ENCODE measurements around the gene HORMAD2. TPM values are rescaled to one million over a fixed set of nuclear protein-coding genes. Genes with fewer than 3 reads are reported as not detected.
"Not testable (repeated sequence)": the region's sequence is repeated elsewhere in the genome, so short reads cannot be mapped to it uniquely, and the experiment has no call there.

Gene HORMAD2
- total RNA-seq, 1 donor from 2014 or later: not detected

DNA sequence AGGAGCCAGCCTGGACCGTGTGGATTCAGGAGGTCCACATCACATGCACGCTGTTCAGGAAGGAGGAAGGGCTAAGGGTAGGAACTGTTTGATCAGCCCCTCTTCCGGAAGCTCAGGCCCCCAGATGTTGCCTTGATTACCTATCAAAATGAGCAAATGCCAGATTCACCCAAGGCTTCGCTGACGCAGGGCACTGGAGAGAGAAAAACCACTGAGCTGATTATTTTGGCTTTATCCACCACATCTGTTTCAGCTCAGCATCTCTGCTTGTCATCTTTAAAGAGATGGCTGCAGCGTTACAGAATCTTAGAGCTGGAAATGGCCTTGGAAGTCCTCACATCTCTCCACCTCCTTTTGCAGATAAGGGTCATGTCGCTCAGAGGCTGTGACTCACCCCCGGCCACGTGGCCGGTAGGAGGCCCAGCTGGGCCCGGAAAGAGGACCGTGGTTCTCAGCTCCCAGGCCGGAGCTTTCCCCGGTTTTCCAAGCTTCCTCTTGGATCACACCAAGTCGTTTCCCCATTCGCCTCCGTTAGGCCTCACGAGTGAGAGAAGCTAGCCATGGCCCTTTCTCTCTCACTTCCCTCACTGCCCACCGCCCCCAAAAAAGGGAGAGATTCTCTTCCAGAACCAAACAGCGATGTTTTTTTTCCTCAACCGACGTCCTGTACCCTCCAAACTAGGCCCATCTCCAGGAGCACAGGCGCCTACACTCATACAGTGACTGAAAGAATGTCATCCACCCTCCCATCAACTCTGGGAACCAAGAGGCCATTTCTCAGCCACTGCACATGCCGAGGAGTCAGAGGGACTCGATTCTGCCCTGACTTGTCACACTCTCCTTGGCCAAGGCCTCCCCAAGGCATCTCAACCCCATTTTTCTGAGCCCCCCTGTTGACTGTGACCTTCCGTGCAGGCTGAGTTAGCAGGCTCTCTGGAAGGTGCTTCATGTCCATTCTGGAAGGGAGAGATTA, 128.7 kb downstream of the HORMAD2 start:
- peak; percentile 90 for DNase-seq (ENCODE audit: low spot score)

DNA sequence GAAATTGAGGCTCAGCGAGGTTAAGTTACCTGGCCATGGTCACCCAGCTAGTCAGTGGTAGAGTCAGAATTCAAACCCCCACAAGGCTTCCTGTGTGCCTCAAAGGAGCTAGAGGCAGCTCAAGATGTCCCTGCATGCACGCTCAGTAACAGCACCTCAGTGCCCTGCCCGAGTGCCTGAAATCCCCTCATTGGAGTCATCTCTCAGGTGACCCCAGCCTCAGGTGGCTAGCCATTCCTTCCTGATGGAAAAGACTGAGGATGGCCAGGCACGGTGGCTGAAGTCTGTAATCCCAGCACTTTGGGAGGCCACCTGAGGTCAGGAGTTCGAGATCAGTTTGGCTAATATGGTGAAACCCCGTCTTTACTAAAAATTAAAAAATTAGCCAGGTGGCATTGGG, 129.4 kb downstream of the HORMAD2 start:
- DNase-seq (ENCODE audit: low spot score): no peak

DNA sequence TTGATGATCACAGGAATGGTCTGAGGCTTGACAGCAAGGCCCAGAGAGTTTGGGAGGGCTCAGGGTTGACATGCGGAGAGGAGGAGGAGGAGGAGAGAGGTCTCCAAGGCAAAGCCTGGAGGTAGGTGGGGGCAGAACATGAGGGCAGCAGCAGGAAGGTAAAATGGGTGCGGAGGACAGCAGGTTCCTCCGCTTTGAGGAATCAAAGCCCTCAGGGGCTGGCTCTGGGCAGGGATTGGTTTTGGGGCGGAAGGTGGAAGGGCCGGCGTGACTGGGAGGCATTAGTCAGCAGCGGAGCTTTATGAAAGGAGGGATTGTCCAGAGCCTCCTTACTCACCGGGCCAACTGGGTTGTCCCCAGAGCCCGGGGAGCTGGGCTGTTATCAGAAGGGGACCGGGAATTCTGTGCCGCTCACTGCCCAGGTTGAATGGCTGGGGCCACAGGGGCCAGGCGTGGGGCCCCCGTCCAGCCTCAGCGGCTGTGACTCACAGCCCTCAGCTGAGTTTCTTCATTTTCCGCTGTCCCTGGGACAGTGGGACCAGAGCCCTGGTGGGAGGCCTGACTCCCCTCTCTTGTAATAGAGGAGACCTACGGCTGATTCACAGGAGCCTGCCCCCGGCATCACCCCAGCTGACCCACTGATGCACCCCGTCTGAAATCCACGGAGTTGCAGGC, 130.1 kb downstream of the HORMAD2 start:
- peak; percentile 33 for DNase-seq (ENCODE audit: low spot score)

DNA sequence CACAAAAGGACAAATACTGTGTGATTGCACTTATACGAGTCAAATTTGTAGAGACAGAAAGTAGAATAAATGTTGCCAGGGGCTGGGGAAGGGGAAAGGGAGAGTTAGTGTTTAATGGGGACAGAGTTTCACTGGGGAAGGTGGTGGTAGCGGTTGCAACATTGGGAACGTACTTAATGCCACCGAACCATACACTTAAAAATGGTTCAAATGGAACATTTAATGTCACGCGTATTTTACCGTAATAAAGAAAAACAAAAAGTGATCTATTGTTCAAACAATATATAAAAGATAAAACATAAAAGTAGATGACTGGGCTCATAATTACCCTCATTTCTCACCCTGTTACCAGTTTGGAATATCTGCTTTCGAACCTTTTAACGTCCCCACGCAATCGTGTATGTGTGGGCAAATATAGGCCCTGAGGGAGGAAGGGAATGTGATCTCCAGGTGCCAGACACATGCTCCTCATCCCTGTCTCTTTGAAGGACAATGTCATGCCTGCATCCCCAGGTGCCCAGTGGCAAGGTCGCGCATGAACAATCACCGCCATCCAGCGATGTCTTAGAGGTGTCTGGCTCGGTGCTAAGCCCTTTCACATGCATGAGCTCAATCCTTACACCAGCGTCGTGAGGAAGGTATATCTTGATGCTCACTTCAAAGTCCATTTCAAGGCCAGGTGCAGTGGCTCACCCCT, 131.0 kb downstream of the HORMAD2 start:
- DNase-seq (ENCODE audit: low spot score): peak; percentile 81

DNA sequence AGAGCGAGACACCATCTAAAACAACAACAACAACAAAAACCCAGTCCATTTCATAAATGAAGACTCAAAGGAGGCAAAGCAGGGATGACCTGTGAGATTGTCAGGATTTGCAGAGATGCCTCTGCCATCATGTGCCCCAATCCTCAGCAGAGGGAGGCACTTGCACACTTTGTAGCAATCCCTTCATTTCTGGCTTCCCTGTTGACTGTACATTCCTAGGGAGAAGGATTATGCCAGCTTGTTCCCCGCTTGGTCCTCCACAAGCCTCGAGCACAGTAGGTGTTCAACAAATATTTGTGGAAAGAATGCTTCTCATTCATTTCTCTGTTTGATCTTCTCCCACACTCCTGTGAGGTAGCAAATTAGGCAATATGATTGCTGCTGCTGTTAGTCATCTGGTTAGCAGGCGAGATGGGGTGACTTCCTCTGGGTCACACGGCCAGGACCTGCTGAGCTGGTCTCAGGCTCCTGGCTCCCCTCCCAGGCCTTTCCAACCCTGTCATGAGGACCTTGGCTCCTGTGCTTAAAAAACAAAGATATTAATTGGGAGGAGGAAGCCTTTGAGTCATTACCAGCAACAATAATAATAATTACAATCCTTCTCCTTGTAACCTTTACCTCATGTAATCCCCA, 132.2 kb downstream of the HORMAD2 start:
- peak; percentile 30 for DNase-seq (ENCODE audit: low spot score)

DNA sequence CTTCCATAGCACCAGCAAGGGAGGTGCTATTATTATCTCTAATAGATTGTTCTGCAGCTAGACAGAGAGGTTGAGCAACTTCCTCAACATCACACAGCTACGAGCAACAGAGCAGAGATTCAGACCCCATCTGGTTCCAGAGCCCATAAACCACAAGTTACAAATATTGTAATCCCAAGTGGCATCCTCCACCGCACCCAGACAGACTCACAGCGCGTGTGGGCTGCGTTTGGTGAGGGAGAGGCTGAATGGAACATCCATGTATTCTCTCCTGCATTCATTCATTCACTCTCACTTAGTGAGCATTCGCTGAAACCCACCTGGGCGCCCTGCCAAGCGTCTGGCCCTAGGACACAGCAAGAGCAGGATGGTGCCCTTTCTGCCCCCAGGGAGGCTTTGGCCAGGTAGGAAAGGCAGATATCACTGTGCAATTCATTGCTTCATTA, 132.8 kb downstream of the HORMAD2 start:
- no peak for DNase-seq (ENCODE audit: low spot score)

DNA sequence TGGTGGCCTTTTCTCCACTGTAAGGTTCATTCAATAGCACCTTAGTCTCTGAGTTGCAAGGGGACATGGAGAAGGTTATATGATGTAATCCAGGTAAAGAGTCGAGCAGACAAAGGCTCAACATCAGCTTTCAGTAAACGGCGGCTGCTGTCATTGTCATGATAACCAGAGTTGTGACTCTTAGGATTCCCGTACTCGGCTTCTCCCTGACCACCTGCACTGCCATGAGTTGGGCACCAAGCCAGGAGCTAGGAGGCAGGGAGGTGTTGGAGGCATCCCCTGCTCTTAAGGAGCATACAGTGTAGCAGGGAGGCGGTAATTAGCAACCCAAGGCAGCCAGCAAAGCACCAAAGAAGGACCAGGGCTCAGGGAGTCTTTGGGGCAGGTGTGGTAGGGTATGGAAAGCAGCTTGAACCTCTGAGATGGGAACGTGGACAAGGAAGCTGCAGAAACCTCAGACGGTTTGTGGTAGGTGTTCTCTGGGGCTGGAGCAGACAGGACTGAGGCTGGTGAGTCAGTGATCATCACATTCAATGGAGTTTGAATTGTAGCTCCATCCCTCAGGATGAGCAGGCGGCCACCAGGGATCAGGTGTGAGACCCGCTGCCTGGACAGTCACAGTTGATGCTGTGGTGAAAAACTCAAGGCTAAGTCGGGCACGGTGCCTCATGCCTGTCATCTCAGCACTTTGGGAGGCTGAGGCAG, 134.6 kb downstream of the HORMAD2 start:
- DNase-seq (ENCODE audit: low spot score): no peak

DNA sequence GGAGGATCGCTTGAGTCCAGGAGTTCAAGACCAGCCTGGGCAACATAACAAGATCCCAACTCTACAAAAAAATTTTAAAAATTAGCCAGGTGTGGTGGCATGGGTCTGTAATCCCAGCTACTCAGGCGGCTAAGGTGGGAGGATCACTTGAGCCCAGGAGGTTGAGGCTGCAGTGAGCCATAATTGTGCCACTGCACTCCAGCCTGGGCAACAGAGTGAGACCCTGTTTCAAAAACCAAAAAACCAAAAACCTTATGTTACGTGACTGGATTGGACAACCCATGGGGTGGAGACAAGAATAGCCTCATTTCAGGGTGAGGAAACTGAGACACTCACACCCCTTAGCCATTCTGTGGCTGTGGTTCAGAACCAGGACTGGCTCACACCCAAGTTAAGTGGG, 136.0 kb downstream of the HORMAD2 start:
- DNase-seq (ENCODE audit: low spot score): not testable (repeated sequence)

DNA sequence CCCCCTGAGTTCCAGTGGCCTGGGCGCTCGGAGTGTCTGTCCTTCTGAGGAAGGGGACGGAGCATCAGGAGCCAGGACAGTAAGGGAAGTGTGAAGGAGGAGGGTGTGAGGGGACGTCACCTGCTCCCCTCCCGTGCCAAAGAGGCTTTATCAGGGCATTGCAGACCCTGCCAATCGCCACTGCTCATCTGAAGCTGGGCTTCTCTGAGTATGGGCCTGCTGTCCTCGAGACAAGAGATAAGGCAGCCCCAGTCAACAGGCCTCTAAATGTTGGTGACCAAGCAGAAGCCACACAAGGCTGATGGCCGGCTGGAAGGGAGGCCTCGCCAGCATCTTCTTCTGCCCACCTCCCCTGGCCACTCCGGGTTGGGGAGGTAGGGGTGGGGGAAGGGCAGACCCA, 136.4 kb downstream of the HORMAD2 start:
- no peak for DNase-seq (ENCODE audit: low spot score)

DNA sequence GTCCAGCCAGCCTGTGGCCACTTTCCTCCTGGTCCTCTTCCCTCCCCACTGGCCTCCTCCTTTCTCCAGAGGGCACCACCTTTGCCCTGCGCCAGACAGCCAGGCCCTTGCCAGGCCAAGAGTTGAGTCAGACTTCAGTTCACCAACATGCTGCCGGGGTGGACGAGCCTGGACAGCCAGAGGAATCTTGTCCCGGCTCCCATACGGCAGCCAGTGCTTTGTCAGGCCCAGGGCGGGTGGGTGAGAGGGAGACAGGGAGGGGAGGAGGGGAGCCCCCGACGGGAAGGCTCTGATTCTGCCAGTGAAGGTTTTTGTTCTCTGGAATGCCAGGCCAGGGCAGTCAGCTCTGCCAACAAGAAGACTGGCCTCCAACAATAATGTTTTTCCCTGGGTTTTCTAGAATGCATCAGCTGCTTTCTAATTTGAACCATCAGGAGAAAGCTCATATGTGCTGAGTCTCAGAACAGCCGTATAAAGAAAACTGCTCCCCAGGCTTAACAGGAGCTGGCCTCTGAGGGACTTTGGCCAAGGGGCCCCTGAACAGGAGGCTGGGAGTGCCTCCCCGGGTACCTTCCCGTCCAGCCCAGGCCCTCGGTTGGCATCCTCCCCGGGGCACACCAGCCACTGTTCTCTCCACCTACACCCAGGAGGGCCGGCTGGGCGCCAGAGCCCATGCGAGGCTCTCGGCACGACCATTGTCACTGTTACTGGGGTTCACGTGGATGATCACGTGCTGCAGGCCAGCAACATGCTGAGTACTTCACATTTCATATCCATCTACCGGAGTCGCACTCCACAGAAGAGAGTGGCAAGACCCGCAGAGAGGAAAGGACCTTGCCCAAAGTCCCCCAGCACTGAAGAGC, 137.7 kb downstream of the HORMAD2 start:
- no peak for DNase-seq (ENCODE audit: low spot score)

DNA sequence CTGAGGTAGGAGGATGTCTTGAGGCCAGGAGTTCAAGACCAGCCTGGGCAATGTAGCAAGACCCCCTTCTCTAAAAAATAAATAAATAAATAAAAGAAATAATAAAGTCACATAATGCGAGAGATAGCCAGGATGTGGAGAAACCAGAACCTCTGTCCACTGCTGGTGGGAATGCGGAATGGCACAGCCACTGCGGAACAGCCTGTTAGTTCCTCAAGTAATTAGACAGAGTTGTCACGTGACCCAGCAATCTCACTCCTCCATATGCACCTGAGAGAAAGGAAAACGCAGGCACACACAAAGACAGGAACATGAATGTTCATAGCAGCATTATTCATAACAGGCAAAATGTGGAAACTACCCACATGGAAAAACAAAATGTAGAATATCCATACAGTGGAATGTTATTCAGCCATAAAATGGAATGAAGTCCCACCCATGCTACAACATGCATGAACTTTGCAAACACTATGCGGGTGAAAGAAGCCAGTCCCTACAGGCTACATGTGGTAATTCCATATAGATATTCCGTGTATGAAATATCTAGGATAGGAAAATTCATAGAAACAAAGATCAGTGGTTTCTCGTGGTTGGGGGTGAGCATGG, 138.9 kb downstream of the HORMAD2 start:
- no peak for DNase-seq (ENCODE audit: low spot score)

DNA sequence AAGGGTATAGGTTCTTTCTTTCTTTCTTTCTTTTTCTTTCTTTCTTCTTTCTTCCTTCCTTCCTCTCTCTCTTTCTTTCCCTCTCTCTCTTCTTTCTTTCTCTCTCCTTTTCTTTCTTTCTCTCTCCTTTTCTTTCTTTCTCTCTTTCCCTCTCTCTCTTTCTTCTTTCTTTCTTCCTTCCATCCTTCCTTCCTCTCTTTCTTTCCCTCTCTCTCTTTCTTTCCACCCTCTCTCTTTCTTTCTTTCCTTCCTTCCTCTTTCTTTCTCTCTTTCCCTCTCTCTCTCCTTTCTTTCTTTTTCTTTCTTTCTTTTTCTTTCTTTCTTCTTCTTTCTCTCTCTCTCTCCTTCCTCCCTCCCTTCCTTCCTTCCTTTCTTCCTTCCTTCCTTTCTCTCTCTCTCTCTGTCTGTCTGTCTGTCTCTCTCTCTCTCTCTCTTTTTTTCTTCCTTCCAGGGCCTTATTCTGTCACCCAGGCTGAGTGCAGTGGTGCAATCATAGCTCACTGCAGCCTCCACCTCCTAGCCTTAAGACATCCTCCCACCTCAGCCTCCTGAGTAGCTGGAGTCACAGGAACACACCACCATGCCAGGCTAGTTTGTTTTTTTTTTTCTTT, 139.5 kb downstream of the HORMAD2 start:
- DNase-seq (ENCODE audit: low spot score): no peak

DNA sequence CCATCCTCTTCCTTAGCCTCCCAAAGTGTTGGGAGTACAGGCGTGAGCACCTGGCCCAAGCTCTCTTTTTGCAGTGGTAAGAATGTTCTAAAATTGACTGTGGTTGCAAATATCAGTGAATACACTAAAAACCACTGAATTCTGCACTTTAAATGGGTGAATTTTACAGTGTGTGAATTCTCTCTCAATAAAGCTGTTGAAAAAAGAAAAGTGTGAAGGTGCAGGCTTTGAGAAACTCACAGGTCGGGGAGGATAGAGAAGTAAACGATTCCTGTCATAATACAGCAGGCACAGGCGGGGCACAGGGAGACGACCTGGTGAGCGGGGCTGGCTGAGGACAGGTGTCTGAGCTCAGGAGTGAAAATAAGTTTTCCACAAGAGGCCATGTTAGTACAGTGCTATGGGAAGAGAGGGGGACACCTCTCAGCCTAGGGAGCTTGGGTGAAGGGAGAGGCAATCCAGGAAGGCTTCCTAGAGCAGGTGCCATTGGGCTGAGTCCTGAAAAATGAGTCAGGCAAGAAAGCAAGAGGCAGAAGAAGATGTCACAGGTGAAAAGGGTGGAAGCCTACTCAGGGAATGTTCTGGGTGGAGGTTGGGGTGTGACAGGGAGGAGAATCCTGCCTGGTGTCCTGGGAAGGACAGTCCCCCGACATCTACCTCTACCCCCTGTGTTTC, 140.2 kb downstream of the HORMAD2 start:
- no peak for DNase-seq (ENCODE audit: low spot score)

DNA sequence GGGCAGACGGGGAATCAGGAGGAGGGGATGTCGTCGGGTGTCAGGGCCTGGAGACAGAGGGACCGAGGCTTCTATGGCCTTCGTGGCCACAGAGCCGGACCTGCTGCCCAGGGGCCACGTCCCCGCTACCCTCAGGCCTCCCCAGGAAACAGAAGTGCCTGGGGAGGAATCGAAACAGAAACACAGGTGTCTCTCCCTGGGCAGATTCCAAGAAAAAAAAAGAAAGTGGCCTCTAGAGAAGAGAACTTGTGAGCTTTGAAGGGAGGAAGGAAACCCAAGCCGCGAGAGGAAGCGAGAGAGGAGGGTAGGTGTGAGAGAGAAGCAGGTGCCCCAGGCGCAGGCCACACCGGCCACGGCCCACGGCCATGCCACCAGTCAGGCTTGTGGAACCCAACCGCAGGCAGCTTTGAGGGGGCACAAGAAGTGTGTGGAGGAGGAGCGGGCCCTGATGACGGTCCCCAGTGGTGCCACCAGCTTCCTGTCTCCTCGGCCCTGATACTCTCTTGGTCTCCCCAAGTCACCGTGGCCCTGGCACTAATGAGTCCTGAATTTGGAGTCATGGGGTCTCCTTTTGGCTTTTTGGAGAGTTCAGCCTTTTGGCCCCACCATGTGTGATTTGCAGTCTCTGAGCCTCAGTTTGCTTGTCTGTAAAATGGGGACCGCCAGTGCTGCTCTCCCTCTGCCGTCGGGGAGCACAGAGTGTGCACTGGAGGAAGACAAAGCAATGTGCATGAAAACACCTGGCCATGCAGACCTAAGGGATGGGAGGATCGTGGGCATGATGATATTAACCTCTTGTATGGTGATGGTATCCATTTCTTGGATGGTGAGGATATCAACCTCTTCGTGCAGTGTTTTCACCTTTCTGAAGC, 141.1 kb downstream of the HORMAD2 start:
- DNase-seq (ENCODE audit: low spot score): no peak

DNA sequence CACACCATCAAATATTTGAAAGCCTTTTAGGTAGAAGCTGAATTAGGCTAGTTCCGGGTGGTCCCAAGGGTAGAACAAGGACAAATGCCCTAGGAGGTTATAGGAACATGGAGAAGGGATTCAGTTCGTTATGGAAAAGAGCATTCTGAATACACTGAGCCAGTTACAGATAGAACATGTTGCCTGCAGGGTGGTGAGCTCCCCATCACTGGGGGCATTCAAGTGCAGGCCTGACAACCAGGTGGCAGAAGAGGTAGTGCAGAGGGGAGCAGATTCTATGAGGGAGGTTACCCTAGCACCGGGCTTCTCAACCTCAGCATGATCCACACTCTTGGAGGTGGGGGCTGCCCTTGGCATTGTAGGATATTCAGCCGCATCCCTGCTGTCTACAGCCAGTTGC, 142.1 kb downstream of the HORMAD2 start:
- DNase-seq (ENCODE audit: low spot score): no peak

DNA sequence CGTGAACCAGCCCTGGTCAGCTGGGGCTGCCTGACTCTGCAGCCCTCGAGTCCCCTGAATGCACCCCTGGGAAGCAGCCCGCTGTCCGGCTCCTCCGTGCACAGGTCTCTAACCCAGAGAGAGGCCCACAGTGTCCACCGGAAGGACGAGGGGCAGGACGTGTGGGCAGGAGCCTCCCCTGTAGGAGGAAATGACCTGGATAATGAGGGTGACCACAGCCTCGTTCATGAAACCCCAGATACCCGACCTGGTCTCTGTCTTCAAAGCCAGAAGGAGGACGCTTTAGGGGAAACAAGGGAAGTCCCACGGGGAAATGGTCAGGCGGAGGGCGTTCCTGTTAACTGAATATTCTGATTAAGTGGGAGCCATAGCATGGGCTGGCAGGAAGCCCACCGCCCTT, 143.0 kb downstream of the HORMAD2 start:
- DNase-seq (ENCODE audit: low spot score): no peak

DNA sequence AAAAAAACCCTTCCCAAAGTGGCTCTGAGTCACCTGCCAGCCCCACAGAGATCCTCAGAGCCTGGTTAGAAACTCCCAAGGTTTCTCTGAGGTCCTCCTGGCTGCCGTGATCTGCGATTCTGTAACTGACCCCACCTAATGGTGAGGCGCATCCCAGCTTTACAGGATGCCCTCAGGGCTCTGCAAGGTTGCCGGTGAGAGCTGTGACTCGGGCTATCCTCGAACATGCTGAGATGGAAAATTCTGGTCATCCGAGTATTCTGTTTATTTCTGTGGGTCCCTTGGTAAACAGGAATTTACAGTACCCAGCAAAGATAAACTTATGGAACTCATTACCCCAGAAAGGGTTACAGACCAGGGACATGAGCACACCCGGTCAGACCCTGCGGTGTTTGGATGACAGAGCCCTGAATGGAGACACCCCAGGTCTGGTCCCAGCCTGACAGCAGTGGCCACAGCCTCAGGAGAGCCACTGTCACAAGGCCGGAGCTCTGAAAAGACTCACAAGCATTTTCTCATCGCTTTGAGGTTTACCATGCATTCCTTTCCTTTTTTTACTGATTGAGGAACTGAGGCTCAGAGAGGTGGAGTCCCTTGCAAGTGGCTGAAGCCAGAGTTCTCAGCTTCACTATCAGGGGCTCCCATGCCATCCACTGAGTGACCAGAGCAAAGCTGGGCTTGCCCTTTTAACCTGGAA, 144.0 kb downstream of the HORMAD2 start:
- DNase-seq (ENCODE audit: low spot score): no peak
